ENCODE measurements around the gene PNKD.

The PNKD gene, protein sequence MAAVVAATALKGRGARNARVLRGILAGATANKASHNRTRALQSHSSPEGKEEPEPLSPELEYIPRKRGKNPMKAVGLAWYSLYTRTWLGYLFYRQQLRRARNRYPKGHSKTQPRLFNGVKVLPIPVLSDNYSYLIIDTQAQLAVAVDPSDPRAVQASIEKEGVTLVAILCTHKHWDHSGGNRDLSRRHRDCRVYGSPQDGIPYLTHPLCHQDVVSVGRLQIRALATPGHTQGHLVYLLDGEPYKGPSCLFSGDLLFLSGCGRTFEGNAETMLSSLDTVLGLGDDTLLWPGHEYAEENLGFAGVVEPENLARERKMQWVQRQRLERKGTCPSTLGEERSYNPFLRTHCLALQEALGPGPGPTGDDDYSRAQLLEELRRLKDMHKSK

DNA sequence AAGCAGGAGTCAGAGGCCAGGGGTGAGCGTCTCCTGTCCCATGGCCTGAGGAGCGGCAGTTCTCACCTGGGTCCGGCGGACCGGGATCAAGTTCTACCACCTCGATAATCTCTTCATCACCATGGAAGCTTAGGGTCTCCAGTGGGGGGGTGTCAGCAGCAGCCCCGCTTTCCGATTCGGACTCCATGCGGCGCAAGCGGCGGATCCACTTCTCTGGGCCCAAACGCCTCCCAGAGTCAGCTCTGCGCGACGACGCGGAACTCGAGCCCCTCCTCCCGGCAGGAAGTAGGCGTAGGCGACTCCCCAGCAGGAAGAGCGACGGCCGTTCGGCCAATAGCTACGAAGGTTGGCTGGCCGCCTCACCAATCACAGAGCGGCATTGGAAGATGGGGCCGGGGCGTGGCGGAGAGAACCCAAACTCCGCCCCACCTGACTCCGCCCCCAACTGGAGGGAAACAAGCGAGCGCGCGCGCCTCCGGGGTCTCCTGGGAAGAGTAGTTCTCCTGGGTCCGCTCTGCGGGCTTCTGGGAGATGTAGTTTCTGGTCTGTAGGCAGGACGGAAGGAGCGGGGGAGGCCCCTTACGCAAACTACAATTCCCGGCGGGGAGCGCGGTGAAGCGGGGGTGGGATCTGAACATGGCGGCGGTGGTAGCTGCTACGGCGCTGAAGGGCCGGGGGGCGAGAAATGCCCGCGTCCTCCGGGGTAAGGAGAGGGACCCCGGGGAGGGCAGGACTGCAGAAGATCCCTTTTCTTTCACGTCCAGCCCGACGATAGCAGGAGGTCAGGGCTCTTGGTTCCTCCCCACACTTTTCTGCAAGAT is at the start of gene PNKD, which contains the start of gene AAMP:
Gene PNKD (plus strand): TSS at position 620 of the 821 bp plus-strand sequence. CDS start 17 bp downstream, at position 637.
Gene AAMP (minus strand): TSS at position 238 of the 821 bp plus-strand sequence. CDS start 51 bp downstream, at position 187.
- peak; percentile 100 for DNase-seq

DNA sequence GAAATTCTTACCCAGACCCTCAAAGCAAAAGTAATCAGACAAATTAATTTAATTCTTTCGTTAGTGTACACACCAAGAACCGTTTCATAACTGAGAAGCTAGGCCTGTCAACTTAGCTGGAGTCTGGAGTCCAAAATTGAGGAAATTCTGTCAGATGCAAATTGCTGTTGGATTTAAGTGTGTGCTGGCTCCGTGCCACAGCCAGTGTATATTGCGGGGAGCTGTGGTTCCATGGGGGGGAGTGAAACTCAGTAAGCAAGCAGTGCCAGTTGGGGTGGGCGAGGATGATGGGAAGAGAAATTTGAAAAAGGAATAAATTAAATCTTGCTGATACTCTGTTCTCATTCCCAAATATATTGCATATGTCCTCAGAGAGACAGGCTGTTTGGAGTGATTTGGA is 49.3 kb upstream of the PNKD start:
- DNase-seq, result no peak

DNA sequence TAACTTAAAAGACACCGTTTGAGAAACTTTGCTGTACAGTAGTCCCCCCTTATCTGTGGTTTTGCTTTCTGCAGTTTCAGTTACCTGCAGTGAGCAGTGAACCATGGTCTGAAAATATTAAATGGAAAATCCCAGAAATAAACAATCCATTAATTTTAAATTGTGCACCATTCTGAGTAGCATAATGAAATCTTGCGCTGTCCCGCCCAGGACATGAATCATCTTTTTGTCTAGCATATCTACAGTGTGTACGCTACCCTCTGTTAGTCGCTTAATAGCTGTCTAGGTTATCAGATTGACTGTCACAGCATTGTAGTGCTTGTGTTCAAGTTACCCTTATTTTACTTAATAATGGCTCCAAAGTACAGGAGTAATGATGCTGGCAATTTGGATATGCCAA is 47.3 kb upstream of the PNKD start:
- DNase-seq, result no peak

DNA sequence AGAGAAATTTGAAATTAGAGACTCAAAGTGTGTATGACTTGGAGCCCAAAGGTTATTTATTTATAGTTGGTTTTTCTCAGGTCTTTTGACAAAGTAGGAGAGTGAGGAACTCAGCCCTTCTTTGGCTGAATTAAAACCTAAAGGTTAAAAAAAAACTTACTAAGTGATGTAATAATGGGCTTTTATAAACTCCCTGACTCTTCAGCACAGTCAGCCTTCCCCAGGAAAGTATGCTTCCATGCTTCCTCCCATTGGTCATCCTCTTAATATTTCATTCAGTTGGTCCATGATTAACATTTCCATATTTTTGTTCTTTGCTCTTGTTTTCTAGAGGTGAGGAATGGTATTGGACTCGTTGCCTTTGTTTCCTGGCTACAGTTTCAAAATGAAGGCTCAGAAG is 46.1 kb upstream of the PNKD start:
- no peak for DNase-seq

GRCh38 chr2:218226903-218227302 is 43.4 kb upstream of the PNKD start:
- DNase-seq, result no peak

GRCh38 chr2:218228366-218229090 is 41.8 kb upstream of the PNKD start:
- DNase-seq, result no peak

- DNase-seq, result peak; percentile 49
These were observed 41.1 kb upstream of the PNKD start for GRCh38 chr2:218229239-218229638.

DNA sequence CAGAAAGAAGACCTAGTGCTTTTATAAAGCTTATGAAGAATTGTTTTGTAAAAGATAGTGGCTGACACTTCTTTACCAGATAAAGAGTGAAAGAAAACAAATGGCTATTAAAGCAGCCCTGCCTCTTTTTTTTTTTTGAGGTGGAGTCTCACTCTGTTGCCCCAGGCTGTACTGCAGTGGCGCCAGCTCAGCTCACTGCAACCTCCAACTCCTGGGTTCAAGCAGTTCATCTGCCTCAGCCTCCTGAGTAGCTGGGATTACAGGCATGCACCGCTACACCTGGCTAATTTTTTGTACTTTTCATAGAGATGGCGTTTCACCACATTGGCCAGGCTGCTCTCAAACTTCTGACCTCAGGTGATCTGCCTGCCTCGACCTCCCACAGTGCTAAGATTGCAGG is 40.5 kb upstream of the PNKD start:
- no peak for DNase-seq

DNA sequence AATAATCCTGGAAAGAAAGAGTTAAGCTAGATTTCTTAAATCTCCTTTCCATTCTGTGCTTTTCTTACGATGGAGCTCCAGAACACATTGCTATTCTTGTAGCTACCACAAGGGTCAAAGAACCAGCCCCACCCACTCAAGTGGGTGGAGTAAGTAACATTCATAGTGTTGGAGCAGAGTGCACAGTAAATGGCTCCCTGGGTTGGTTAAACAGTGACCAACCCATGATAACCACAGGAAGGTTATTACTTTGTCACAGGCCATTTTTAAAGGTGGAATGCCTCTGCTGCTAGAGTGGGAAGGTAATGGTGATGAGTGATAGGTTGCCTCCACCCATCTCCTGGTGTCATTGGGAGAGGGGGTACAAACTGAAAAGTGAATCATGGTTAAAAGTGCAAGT is 39.4 kb upstream of the PNKD start:
- DNase-seq, result no peak

DNA sequence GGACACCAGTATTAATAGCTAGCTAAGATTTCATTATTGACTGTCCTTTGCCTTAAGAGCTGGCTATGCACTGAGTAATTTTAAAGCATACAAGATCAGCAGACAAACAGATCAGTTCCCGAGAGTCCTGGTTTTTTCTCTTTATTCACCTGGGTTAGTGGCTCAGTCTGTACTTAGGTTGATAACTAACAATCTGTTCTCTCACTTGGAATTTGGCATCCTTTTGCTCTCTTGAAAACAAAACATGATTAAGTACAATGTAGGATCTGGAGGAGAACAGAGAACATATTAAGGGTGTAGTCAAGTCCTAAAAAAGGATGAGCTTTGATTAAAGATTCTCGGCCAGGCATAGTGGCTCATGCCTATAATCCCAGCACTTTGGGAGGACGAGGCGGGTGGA is 36.8 kb upstream of the PNKD start:
- no peak for DNase-seq

DNA sequence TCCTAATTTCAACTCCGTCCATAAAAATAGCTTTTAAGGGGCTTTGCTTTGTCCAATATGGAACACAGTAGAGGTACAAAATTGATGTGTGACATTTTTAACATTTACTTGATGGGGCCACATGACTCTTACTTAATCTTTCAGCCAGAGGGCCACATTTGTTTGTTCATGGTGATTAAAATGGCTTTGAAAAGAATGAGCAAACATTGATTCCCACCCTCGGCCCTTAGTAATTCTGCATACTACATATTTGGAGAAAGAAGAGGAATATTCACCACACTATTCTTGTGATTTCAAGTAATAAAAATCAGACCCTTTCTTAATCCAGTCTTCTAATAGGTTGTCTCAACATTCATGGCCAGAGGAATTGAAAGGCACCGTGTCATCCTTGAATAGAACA is 35.8 kb upstream of the PNKD start:
- DNase-seq, result no peak

GRCh38 chr2:218235017-218235416 is 35.3 kb upstream of the PNKD start:
- DNase-seq, result no peak

DNA sequence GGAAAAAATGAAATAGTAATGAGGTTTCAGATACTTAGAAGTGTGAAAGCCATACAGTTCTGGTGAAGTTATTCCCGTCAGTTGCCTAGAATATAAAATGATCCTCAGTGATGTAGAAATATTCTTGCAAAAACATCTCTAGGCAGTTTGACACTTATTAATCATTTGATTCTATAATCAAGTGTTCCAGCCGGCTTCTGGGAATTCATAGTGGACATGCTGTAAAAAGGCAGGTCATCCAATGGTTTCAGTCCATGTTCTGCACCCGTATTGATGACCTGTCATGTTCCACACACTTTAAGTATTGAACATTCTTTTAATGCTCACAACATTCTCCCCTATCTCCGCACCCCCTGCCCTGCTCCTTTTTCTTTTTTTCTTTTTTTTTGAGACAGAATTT is 33.5 kb upstream of the PNKD start:
- DNase-seq, result no peak

GRCh38 chr2:218238887-218239286 is 31.4 kb upstream of the PNKD start:
- no peak for DNase-seq

- no peak for DNase-seq
These were observed 26.1 kb upstream of the PNKD start for GRCh38 chr2:218244204-218244603.

GRCh38 chr2:218244665-218245064 is 25.7 kb upstream of the PNKD start:
- no peak for DNase-seq

- no peak for DNase-seq
These were observed 25.1 kb upstream of the PNKD start for GRCh38 chr2:218245214-218245613.

- no peak for DNase-seq
These were observed 20.6 kb upstream of the PNKD start for GRCh38 chr2:218249691-218250090.

DNA sequence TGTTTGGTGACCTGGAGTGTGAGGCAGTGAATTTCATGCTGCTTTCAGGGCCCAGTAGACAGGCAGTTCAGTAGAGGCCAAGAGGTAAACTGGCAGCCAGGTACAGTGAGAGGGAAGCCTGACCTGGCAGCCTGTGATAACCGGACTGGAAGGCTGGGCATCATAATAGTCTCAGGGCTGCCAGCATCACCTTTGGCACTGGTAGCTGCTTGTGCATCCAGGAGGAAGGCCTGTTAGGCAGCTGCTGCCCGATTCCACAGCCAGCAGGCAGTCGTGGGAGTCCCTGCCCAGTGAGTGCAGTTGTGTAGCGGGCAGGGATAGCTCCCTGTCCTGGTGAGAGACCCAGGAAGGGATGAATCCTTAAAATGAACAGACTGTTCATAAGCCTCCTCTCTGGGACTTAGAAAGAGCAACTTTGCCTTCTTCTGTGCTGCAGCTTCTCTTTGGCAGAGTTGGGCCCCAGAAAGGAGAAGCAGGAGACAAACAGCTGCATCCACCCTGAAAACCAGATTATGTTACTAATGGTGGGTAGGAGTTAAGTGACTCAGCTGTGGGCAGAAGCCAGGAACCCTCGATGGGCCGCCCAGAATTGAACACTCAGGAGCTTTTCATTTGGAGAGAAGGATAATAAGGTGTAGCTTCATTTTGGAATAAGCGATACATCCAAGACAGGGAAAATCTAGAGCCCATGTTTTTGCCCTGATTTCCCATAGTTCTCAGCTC is 17.6 kb upstream of the PNKD start:
- peak; percentile 14 for DNase-seq

- no peak for DNase-seq
These were observed 17.1 kb upstream of the PNKD start for GRCh38 chr2:218253232-218253625.

GRCh38 chr2:218255446-218255845 is 14.9 kb upstream of the PNKD start:
- DNase-seq, result no peak

DNA sequence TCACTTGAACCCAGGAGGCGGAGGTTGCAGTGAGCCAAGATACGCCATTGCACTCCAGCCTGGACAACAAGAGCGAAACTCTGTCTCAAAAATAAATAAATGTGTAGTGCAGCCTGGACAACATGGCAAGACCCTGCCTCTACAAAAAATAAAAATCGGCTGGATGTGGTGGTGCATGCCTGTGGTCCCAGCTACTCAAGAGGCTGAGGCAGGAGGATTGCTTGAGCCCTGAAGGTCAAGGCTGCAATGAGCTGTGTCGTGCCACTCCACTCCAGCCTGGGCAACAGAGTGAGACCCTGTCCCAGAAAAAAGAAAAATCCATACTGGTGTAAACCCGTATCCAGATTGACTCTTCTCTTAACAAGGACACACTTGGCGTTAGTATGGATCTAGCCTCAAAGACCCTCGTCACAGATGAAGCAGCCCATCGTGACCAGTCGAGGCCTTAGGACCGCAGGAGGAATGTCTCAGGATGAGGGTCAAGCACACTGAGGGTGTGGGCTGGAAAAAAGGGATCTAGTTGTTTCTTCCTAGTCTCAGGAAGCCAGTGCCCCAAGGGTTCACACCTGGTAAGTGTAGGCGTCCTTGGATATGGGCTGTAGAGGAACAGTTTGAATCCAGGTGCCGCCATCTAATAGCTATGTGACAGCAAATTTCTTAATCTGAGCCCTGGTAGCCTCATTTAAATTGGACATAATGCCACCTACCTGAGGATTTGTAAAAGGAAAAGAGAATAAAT is 13.5 kb upstream of the PNKD start:
- peak; percentile 9 for DNase-seq

All from CD4-positive, alpha-beta T cell treated with Interleukin-15 for 1 hour (primary cell).